GM21515 (cell line): ENCODE measurements around the gene GGACT.

Experiments used
- ATAC-seq: cut with Tn5 transposase; IDR thresholded peaks from one replicate; pipeline ENCODE4 v1.9.1; 2021; ENCODE audit not compliant: unreplicated experiment

Gene GGACT

DNA sequence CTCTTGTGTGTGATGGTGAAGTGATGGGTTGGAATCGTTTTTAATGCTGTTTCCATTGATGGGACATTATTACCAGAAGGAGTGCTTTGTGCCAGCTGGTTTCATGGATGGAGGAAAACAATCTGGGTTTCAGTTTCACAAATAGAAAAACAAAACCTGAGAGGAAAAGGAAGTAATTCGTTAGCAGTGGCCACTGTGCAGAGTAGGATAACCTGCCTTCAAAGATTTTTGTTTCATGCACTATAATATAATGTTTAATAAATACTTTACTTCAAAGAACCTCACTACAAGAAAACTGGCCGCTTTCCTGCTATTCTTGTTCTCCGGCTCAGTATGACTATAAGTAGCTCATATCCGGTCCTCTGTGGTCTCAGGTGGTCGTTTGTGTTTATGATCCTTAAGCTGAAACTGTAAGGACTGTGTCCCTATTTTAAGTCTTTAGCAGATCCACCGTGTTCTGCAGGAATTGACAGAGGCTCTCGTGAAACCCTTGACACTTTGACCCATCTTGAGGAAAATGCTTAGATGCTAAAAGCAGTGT is 104.7 kb downstream of the GGACT start:
- ATAC-seq: no peak

- no peak for ATAC-seq
These were observed 105.5 kb downstream of the GGACT start for GRCh38 chr13:100483139-100483538.

DNA sequence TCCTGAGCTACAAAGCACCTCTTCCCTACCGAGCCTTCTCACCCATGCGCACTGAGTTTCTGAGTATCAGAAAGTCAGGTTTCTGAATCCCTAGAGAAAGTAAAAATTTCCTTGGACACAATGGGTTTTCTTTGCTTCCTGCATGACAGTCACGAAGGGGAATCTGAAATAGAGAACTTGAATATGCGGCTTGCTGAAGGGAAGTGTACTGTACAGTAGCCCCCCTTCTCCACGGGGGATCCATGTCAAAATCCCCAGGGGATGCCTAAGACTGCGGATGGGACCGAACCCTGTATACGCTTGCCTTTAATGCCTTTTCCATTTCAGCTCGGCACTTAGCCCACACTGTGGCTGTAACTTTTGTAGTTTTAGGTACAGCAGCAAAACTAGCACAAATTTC is 107.9 kb downstream of the GGACT start:
- ATAC-seq: no peak
